Measurements from ENCODE around the gene KLF13. TPM values are rescaled to one million over a fixed set of nuclear protein-coding genes. Genes with fewer than 3 reads are reported as not detected.

The KLF13 gene
- total RNA-seq, 1 donor, result 13.8 TPM

- TF ChIP-seq, protein P1, sequence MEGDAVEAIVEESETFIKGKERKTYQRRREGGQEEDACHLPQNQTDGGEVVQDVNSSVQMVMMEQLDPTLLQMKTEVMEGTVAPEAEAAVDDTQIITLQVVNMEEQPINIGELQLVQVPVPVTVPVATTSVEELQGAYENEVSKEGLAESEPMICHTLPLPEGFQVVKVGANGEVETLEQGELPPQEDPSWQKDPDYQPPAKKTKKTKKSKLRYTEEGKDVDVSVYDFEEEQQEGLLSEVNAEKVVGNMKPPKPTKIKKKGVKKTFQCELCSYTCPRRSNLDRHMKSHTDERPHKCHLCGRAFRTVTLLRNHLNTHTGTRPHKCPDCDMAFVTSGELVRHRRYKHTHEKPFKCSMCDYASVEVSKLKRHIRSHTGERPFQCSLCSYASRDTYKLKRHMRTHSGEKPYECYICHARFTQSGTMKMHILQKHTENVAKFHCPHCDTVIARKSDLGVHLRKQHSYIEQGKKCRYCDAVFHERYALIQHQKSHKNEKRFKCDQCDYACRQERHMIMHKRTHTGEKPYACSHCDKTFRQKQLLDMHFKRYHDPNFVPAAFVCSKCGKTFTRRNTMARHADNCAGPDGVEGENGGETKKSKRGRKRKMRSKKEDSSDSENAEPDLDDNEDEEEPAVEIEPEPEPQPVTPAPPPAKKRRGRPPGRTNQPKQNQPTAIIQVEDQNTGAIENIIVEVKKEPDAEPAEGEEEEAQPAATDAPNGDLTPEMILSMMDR (IDR thresholded peaks at IDR 0.05; ENCODE audit: insufficient read depth, low read depth, low read length), result no peak
- no peak overlapping the region for H3K4me3 ChIP-seq (ENCODE audit: low read depth, low read length)
- no peak for DNase-seq (ENCODE audit: low read depth)
These were observed 4.8 kb downstream of the KLF13 start for GRCh38 chr15:31331389-31331788.

GRCh38 chr15:31332020-31332680 is 5.5 kb downstream of the KLF13 start:
- TF ChIP-seq, protein P1 (IDR thresholded peaks at IDR 0.05; ENCODE audit: insufficient read depth, low read depth, low read length), result no peak
- no peak overlapping the region for H3K4me3 ChIP-seq (ENCODE audit: low read depth, low read length)
- DNase-seq (ENCODE audit: low read depth), result no peak

- no peak for DNase-seq (ENCODE audit: low read depth)
- no peak overlapping the region for H3K4me3 ChIP-seq (ENCODE audit: low read depth, low read length)
- TF ChIP-seq, protein P1 (IDR thresholded peaks at IDR 0.05; ENCODE audit: insufficient read depth, low read depth, low read length), result no peak
These were observed 6.0 kb downstream of the KLF13 start for GRCh38 chr15:31332681-31333071.

DNA sequence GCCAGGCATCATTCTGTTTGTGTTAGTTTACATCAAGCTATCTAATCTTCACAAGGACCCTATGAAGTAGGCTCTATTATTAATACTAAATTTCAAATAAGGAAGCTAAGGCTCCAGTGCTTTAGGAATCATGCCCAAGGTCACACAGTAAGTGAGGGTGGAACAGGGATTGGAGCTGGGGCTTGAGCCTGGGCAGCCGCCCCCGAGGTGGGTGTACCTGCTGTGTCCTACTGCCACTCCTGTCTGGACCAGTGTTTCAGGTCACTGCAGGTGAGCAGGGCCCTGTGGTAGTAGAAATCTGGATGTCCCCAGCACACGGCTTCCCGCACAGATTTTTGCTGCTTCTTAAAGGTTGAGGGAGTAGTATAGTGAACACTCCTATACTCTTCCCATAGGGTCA is 6.5 kb downstream of the KLF13 start:
- H3K4me3 ChIP-seq (ENCODE audit: low read depth, low read length), result no peak overlapping the region
- TF ChIP-seq, protein P1 (IDR thresholded peaks at IDR 0.05; ENCODE audit: insufficient read depth, low read depth, low read length), result no peak
- DNase-seq (ENCODE audit: low read depth), result no peak

DNA sequence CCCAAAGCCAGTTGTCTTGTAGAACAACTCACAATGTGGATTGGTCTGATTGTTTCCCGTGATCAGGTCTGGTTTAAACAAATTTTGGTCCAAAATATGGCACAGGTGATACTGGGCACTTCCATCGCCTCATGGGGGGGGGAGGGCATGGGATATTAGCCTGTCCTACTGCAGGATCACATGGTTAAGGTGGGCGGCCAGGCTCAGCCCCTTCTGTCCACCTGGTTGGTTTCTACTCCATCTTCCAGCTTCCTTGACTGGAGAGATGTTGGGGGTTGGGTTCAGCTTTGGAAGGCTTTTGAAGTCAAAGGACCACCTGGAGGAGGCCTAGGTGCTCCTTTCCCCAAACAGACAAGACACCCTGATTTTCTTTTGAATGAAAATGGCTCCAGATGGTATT is 7.2 kb downstream of the KLF13 start:
- no peak for DNase-seq (ENCODE audit: low read depth)
- TF ChIP-seq, protein P1 (IDR thresholded peaks at IDR 0.05; ENCODE audit: insufficient read depth, low read depth, low read length), result no peak
- no peak overlapping the region for H3K4me3 ChIP-seq (ENCODE audit: low read depth, low read length)

GRCh38 chr15:31335989-31336592 is 9.5 kb downstream of the KLF13 start:
- DNase-seq (ENCODE audit: low read depth), result no peak
- H3K4me3 ChIP-seq (ENCODE audit: low read depth, low read length), result no peak overlapping the region
- TF ChIP-seq, protein P1 (IDR thresholded peaks at IDR 0.05; ENCODE audit: insufficient read depth, low read depth, low read length), result no peak
